Caco-2 (cell line): ENCODE data around the gene CMYA5. TPM values are rescaled to one million over a fixed set of nuclear protein-coding genes. Genes with fewer than 3 reads are reported as not detected.

Experiments used
- BruUV-seq: library from RNA; stranded (reverse); fragments of 400-500 nt; replicated peaks from 2 replicates; lab custom pipeline; 2021; lab: Mats Ljungman, UMichigan
- CTCF ChIA-PET: fragments of 300-600 bp; sonication (Branson Sonifier 250); formaldehyde crosslinking; loops from one replicate; lab custom pipeline; 2022; ENCODE audit warnings: antibody characterized with exemption; lab: Charles Lee
- POLR2A ChIA-PET: fragments of 300-600 bp; sonication (Branson Sonifier 250); formaldehyde crosslinking; loops from one replicate; lab custom pipeline; 2022; ENCODE audit warnings: antibody characterized with exemption; lab: Charles Lee
- DNase-seq, 2 experiments: peaks; one replicate each; pipeline versions ENCODE4 v3.0.0 to v3.0.0-alpha.2; 2020 to 2022
- H3K27me3 ChIP-seq: replicated peaks from 2 replicates; pipeline ENCODE4 v1.6.0; 2011; ENCODE audit warnings: low read length; ENCODE audit not compliant: control insufficient read depth, insufficient read depth
- H3K36me3 ChIP-seq: 2 replicates; pipeline ENCODE4 v1.5.1; 2011; ENCODE audit warnings: low read length; ENCODE audit not compliant: control insufficient read depth, insufficient read depth
- H3K4me1 ChIP-seq: fragments of 250-450 bp; sonication (Bioruptor Pico); 2 replicates; pipeline ENCODE4 v1.5.1; 2020; ENCODE audit warnings: mild to moderate bottlenecking
- H3K4me3 ChIP-seq: 2 replicates; pipeline ENCODE4 v1.5.1; 2011; ENCODE audit warnings: low read depth, mild to moderate bottlenecking, control low read depth, low read length
- H3K9me3 ChIP-seq: fragments of 250-450 bp; sonication (Bioruptor Pico); 2 replicates; pipeline ENCODE4 v1.5.1; 2020; ENCODE audit warnings: mild to moderate bottlenecking, moderate library complexity
- H3K27ac Mint-ChIP-seq: one replicate; pipeline ENCODE4 v1.8.0; 2022; ENCODE audit warnings: mixed read lengths; ENCODE audit not compliant: unreplicated experiment
- H3K27me3 Mint-ChIP-seq: one replicate; pipeline ENCODE4 v1.8.0; 2022; ENCODE audit warnings: mixed read lengths; ENCODE audit not compliant: insufficient read depth, unreplicated experiment
- H3K36me3 Mint-ChIP-seq: one replicate; pipeline ENCODE4 v1.8.0; 2022; ENCODE audit warnings: mild to moderate bottlenecking, mixed read lengths; ENCODE audit not compliant: insufficient read depth, unreplicated experiment
- H3K4me1 Mint-ChIP-seq: one replicate; pipeline ENCODE4 v1.8.0; 2022; ENCODE audit warnings: low read depth, mixed read lengths; ENCODE audit not compliant: unreplicated experiment
- H3K4me3 Mint-ChIP-seq: one replicate; pipeline ENCODE4 v1.8.0; 2022; ENCODE audit warnings: mild to moderate bottlenecking, moderate library complexity, mixed read lengths; ENCODE audit not compliant: unreplicated experiment
- H3K9me3 Mint-ChIP-seq: one replicate; pipeline ENCODE4 v1.8.0; 2022; ENCODE audit warnings: mixed read lengths; ENCODE audit not compliant: unreplicated experiment
- CTCF ChIP-seq, 2 experiments: fragments of 200-600 bp in 1 of 2; IDR thresholded peaks; 1 replicate in 1 of 2; 2 replicates in 1 of 2; pipeline versions ENCODE4 v1.5.1 to v1.8.0; 2011 to 2022; ENCODE audit warnings: antibody characterized with exemption in 1 of 2, control low read depth in 1 of 2, inconsistent platforms in 1 of 2, low read depth in 1 of 2, low read length in 1 of 2, mild to moderate bottlenecking in 1 of 2, moderate library complexity in 1 of 2; ENCODE audit not compliant: insufficient read depth in 1 of 2, severe bottlenecking in 1 of 2, unreplicated experiment in 1 of 2
- intact Hi-C: fragments of 100-400 bp; cut with micrococcal nuclease; formaldehyde crosslinking; loops from one replicate; pipeline ENCODE4 v1.10.0; 2022; ENCODE audit not compliant: unreplicated experiment
- total RNA-seq: library from RNA; stranded (reverse); gene quantifications from 2 replicates; pipeline ENCODE4 v1.2.3, GENCODE V29; 2022

Gene CMYA5
- total RNA-seq, 1 experiment from 2014 or later: 0.39 TPM

- no TSS peak for BruUV-seq
- Mint-ChIP-seq H3K36me3 (peaks cover 57% of the 10 kb centered on the region), H3K4me3 (no peak overlapping the region), H3K9me3 (no peaks in the 10 kb centered on the region), H3K4me1 (no peaks in the 10 kb centered on the region), H3K27ac (no peak overlapping the region), H3K27me3 (no peaks in the 10 kb centered on the region)
- no peak for TF ChIP-seq CTCF (IDR thresholded peaks at IDR 0.05; ENCODE audit: insufficient read depth in 1 of 2, low read depth in 1 of 2, low read length in 1 of 2, severe bottlenecking in 1 of 2, unreplicated experiment in 1 of 2)
- Histone ChIP-seq H3K4me3 (no peak overlapping the region), H3K4me1 (no peaks in the 10 kb centered on the region), H3K36me3 (peaks cover 3% of the 10 kb centered on the region), H3K27me3 (no peaks in the 10 kb centered on the region), H3K9me3 (no peaks in the 10 kb centered on the region)
- no peak for DNase-seq
- CTCF ChIA-PET: no interaction called here
- POLR2A ChIA-PET: no interaction called here
- intact Hi-C loops: no loop called here
Measured at GRCh38 chr5:79684782-79685181, 4.9 kb upstream of the CMYA5 start.

- no peaks in the 10 kb centered on the region for H3K27me3 ChIP-seq
- no peak for TF ChIP-seq CTCF (IDR thresholded peaks at IDR 0.05; ENCODE audit: insufficient read depth in 1 of 2, low read depth in 1 of 2, low read length in 1 of 2, severe bottlenecking in 1 of 2, unreplicated experiment in 1 of 2)
- Mint-ChIP-seq H3K4me1 (peaks cover under 1% of the 10 kb centered on the region), H3K9me3 (no peaks in the 10 kb centered on the region), H3K27me3 (no peaks in the 10 kb centered on the region), H3K36me3 (peaks cover 51% of the 10 kb centered on the region), H3K27ac (no peak overlapping the region), H3K4me3 (no peak overlapping the region)
- DNase-seq: no peak
- no peaks in the 10 kb centered on the region for H3K9me3 ChIP-seq
- ChIA-PET POLR2A (no interaction called here), CTCF (no interaction called here)
- peaks cover 3% of the 10 kb centered on the region for H3K36me3 ChIP-seq
- no peak overlapping the region for H3K4me3 ChIP-seq
- intact Hi-C loops: no loop called here
- no peaks in the 10 kb centered on the region for H3K4me1 ChIP-seq
- TSS peak; percentile 32 for BruUV-seq
Measured at GRCh38 chr5:79685627-79686026, 4.0 kb upstream of the CMYA5 start.

DNA sequence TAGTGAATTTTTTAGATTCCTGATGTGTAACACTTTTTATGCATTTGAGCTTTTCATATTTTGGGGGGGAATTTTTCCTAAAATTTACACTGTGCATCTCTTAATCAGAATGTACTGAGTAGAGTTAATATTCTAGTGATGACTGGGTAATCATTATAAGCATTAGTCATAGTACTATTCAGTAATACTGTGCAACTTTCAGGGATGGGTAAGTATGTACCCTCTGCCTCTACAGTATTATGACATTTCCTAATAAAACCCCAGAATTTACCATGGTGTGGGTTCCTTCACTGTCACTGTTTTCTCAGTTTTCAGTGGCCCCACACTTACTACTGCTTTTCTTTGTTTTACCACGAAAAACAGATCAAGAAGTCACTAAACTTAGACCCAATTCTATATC lies 2.8 kb upstream of the CMYA5 start:
- H3K9me3 ChIP-seq: no peaks in the 10 kb centered on the region
- CTCF ChIA-PET: no interaction called here
- DNase-seq: no peak
- H3K27ac Mint-ChIP-seq: no peak overlapping the region
- intact Hi-C loops: no loop called here
- H3K27me3 Mint-ChIP-seq: no peaks in the 10 kb centered on the region
- no TSS peak for BruUV-seq
- peaks cover 10% of the 10 kb centered on the region; the same call in 1 of the 2 replicates for H3K4me1 ChIP-seq
- no peaks in the 10 kb centered on the region for H3K27me3 ChIP-seq
- no peak for TF ChIP-seq CTCF (IDR thresholded peaks at IDR 0.05; ENCODE audit: insufficient read depth in 1 of 2, low read depth in 1 of 2, low read length in 1 of 2, severe bottlenecking in 1 of 2, unreplicated experiment in 1 of 2)
- peaks cover 3% of the 10 kb centered on the region for H3K36me3 ChIP-seq
- peaks cover 11% of the 10 kb centered on the region for H3K4me1 Mint-ChIP-seq
- peaks cover 39% of the 10 kb centered on the region for H3K36me3 Mint-ChIP-seq
- H3K9me3 Mint-ChIP-seq: no peaks in the 10 kb centered on the region
- POLR2A ChIA-PET: no interaction called here
- H3K4me3 ChIP-seq: no peak overlapping the region
- H3K4me3 Mint-ChIP-seq: no peak overlapping the region
